Measurements from ENCODE around the gene MSRB1. TPM values are rescaled to one million over a fixed set of nuclear protein-coding genes. Genes with fewer than 3 reads are reported as not detected.

MSRB1 gene
- total and polyA plus RNA-seq, 5 donors from 2014 or later: 8.3 to 50.9 (median 27.8) TPM

DNA sequence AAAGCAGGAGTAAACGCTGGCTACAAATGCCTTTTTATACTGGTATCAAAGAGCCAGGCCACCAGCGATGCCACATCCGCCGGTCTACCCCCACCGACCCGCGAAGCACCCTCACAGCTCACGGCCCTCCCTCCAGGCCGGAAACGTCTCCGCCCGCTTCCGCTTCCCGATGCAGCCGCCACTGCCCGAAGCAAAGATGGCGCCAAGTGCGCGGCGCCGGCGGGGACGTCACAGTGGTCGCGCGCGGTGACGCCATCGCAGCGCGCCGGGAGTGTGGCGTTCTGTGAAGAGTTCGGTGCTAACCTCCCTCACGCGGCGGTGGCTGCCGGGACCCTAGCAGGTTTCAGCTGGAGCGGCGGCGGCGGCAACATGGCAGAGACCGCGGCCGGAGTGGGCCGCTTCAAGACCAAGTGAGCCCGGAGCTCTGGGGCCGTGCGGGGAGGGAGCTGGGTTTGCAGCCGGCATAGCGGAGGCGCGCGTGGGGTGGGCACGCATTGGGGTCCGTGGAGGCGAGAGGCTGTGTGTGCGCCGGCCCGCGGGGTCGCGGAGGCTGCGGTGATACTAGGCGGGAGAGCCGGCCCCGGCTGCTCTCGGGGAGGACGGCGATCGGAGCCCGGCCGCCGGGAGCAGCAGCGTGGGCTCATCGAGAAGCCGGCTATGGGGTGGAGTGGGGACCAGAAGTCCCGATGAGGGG is 28.9 kb upstream of the MSRB1 start, which contains the start of gene TBL3:
TSS of gene TBL3 (plus strand) at position 258 of the 694 bp plus-strand sequence. CDS start at position 370, 112 bp downstream.
- Histone ChIP-seq H3K9me3 (ENCODE audit: control insufficient read depth in 2 of 2, low read length in 2 of 2) (no peaks in the 10 kb centered on the region), H3K4me1 (ENCODE audit: control insufficient read depth, insufficient read depth, low read length, poor library complexity, severe bottlenecking) (peaks cover 24% of the 10 kb centered on the region), H3K27ac (ENCODE audit: insufficient read depth, low read length, poor library complexity, severe bottlenecking) (peak within 1 kb of the TSS; percentile 92), H3K27me3 (ENCODE audit: control insufficient read depth, insufficient read depth, low read length) (no peaks in the 10 kb centered on the region), H3K36me3 (ENCODE audit: control insufficient read depth, insufficient read depth, low read length) (peaks cover 21% of the 10 kb centered on the region), H3K4me3 (ENCODE audit: low read depth, low read length) (peak within 1 kb of the TSS; percentile 81)
- peak; percentile 95 to 98 (median 98) for DNase-seq
- H3K4me3 Mint-ChIP-seq: peak within 1 kb of the TSS; percentile 91 to 98 (median 96)
- no peaks in the 10 kb centered on the region for H3K9me3 Mint-ChIP-seq
- peak within 1 kb of the TSS; percentile 94 to 99 (median 98) for H3K27ac Mint-ChIP-seq
- peaks cover 14% of the 10 kb centered on the region for H3K27me3 Mint-ChIP-seq
- ATAC-seq (ENCODE audit: low read depth in 2 of 2): peak; percentile 97 to 98
- peaks cover 6% of the 10 kb centered on the region for H3K36me3 Mint-ChIP-seq
- H3K4me1 Mint-ChIP-seq: peaks cover 6 to 31% (median 11%) of the 10 kb centered on the region in 4 donors

DNA sequence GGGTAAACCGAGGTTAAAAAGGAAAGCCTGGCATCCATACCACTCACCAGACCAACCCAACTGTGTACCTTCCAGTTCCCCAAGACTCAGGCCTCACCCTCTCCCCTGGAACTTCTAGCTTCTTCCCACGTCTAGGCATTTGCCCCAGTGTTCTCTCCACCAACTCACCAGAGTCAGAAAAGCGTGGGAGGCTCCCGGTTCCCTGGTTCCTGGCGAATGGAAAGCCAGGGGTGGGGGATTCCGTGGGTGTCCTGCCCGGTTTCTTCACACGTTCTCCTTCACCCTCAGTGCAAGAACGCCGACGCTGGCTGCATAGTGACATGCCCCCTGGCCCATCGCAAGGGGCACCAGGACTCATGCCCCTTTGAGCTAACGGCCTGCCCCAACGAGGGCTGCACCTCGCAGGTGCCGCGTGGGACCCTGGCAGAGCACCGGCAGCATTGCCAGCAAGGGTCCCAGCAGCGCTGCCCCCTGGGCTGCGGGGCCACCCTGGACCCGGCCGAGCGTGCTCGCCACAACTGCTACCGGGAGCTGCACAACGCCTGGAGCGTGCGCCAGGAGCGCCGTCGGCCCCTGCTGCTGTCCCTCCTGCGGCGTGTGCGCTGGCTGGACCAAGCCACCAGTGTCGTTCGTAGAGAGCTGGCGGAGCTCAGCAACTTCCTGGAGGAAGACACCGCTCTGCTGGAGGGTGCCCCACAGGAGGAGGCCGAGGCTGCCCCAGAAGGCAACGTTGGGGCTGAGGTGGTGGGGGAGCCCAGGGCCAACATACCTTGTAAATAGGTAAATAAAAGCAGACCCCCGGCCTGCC is 25.4 kb upstream of the MSRB1 start:
- H3K36me3 Mint-ChIP-seq: peaks cover 8% of the 10 kb centered on the region
- DNase-seq (no peak), ATAC-seq (ENCODE audit: low read depth in 2 of 2) (no peak)
- H3K27ac ChIP-seq (ENCODE audit: insufficient read depth, low read length, poor library complexity, severe bottlenecking): no peak overlapping the region
- peaks cover 6 to 44% (median 23%) of the 10 kb centered on the region in 4 donors for H3K4me1 Mint-ChIP-seq
- H3K27me3 ChIP-seq (ENCODE audit: control insufficient read depth, insufficient read depth, low read length): no peaks in the 10 kb centered on the region
- peaks cover 17% of the 10 kb centered on the region for H3K27me3 Mint-ChIP-seq
- peaks cover 0 to 1% (median 0%) of the 10 kb centered on the region in 7 donors for H3K9me3 Mint-ChIP-seq
- peaks cover 44% of the 10 kb centered on the region for H3K4me1 ChIP-seq (ENCODE audit: control insufficient read depth, insufficient read depth, low read length, poor library complexity, severe bottlenecking)
- no peaks in the 10 kb centered on the region for H3K36me3 ChIP-seq (ENCODE audit: control insufficient read depth, insufficient read depth, low read length)
- H3K4me3 ChIP-seq (ENCODE audit: low read depth, low read length): no peak overlapping the region
- no peak overlapping the region for H3K27ac Mint-ChIP-seq
- no peaks in the 10 kb centered on the region for H3K9me3 ChIP-seq (ENCODE audit: control insufficient read depth in 2 of 2, low read length in 2 of 2)
- peak overlapping the region in 2 of 4 donors; percentile 35 to 82 for H3K4me3 Mint-ChIP-seq

DNA sequence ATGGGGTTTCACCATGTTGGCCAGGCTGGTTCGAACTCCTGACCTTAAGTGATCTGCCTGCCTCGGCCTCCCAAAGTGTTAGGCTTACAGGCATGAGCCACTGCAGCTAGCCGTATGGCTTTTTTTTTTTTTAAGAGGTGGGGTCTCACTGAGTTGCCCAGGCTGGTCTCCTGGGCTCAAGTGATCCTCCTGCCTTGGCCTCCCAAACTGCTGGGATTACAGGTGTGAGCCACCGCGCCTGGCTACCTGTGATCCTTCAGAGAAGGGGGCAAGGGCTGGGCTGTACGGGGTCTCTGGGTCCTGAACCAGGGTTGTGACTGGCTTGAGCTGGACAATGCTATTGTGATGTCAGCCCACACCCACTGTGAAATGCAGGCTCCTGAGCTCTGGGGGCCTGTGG is 23.5 kb upstream of the MSRB1 start, which contains the start of gene RNF151:
TSS of gene RNF151 (plus strand) at position 397 of the 400 bp plus-strand sequence. CDS start 26 bp downstream, outside the sequence.
- DNase-seq: no peak
- Histone ChIP-seq H3K4me3 (ENCODE audit: low read depth, low read length) (peak within 1 kb of the TSS; percentile 71), H3K4me1 (ENCODE audit: control insufficient read depth, insufficient read depth, low read length, poor library complexity, severe bottlenecking) (peaks cover 38% of the 10 kb centered on the region), H3K27ac (ENCODE audit: insufficient read depth, low read length, poor library complexity, severe bottlenecking) (peak within 1 kb of the TSS; percentile 98), H3K9me3 (ENCODE audit: control insufficient read depth in 2 of 2, low read length in 2 of 2) (no peaks in the 10 kb centered on the region), H3K36me3 (ENCODE audit: control insufficient read depth, insufficient read depth, low read length) (peaks cover 14% of the 10 kb centered on the region), H3K27me3 (ENCODE audit: control insufficient read depth, insufficient read depth, low read length) (no peaks in the 10 kb centered on the region)
- Mint-ChIP-seq H3K27me3 (peaks cover 6% of the 10 kb centered on the region), H3K4me1 (peaks cover 3 to 47% (median 25%) of the 10 kb centered on the region in 4 donors), H3K9me3 (peaks cover 0 to 3% (median 0%) of the 10 kb centered on the region in 7 donors), H3K36me3 (peaks cover 13% of the 10 kb centered on the region), H3K27ac (peak within 1 kb of the TSS; percentile 69 to 97 (median 97)), H3K4me3 (peak within 1 kb of the TSS; percentile 94 to 97 (median 96))
- no peak for ATAC-seq (ENCODE audit: low read depth in 2 of 2)

DNA sequence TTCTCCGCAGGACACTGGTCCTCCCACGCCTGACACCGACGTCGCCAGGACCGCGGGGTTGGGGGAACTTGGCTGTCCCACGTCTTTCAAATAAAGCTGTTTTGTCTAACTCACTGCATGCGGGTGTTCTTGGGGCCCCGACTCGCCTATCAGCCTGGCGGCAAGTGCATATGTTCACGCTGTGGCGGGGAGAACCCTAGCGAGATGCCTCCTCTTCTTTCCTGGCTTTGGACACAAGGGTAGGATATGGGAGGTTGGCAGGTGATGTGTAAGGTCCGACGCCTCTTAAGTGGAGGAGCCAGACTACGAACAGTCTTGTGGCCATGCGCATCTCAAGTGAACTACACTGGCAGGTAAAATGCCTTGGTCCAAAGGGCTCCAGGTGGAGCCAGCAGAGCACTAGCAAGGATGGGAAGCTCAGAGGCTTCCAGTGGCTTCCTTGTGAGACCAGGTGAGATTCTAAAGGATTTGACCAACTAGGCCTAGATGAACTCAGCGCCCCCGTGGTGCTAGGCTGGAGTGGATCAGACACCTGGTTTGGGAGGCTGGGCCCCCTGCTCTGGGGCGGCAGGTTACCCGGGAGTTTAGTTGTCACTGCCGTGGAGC is 22.5 kb upstream of the MSRB1 start:
- peaks cover 39% of the 10 kb centered on the region for H3K4me1 ChIP-seq (ENCODE audit: control insufficient read depth, insufficient read depth, low read length, poor library complexity, severe bottlenecking)
- ATAC-seq (ENCODE audit: low read depth in 2 of 2) (no peak), DNase-seq (peak in 2 of 3 donors; percentile 29 to 34)
- Mint-ChIP-seq H3K27me3 (peaks cover 6% of the 10 kb centered on the region), H3K27ac (peak overlapping the region; percentile 70 to 97 (median 97)), H3K4me3 (peak overlapping the region; percentile 94 to 97 (median 96)), H3K36me3 (peaks cover 18% of the 10 kb centered on the region), H3K9me3 (peaks cover 0 to 3% (median 0%) of the 10 kb centered on the region in 7 donors), H3K4me1 (peaks cover 8 to 48% (median 27%) of the 10 kb centered on the region in 4 donors)
- H3K27ac ChIP-seq (ENCODE audit: insufficient read depth, low read length, poor library complexity, severe bottlenecking): peak overlapping the region; percentile 98
- H3K36me3 ChIP-seq (ENCODE audit: control insufficient read depth, insufficient read depth, low read length): peaks cover 16% of the 10 kb centered on the region
- no peaks in the 10 kb centered on the region for H3K27me3 ChIP-seq (ENCODE audit: control insufficient read depth, insufficient read depth, low read length)
- H3K4me3 ChIP-seq (ENCODE audit: low read depth, low read length): peak overlapping the region; percentile 71
- no peaks in the 10 kb centered on the region for H3K9me3 ChIP-seq (ENCODE audit: control insufficient read depth in 2 of 2, low read length in 2 of 2)

DNA sequence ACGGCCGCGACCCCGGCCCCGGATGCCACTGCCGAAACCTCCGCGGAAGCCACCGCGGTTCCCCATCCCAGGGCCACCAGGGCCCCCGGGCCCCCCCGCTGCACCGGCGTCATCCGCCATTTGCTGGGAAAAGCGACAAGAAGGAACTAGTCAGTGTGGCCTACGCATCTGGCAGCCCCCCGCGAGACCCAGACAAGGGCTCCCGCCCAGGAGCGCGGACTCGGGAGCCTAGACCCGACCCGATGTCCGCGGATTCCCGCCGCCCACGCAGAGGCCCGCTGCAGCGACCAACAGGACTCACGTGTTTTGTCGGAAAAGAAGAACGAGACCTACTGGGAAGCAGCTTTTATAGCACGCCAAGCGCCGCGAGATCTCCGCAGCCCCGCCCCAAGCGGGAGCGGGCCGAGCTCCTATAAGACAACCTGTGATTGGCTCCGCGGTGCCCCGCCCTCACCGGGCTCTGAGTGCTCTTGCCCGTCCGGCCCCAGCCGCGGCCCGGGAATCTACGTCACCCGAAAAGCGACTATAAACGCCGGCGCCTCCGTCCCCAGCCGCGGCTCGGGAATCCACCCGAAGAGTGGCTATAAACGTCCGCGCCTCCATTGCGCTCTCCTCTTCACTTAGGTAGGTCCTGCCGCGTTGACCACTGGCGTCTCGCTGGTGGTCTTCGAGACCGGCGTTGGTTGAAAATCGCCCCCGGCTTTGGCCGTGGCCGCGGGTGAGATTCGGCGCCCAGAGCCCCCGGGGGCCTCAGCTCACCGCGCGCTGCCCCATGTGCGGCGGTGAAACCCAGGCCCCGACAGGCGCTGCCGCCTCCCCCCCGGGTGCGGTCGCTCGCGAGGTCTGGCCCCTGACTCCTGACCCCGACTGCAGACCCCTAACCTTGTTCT is 21.8 kb upstream of the MSRB1 start, which contains the start of gene RPS2:
TSS of gene RPS2 (minus strand) at position 321 of the 890 bp plus-strand sequence. CDS start at position 120, 201 bp downstream.
- ATAC-seq (ENCODE audit: low read depth in 2 of 2): peak; percentile 93 to 95

DNA sequence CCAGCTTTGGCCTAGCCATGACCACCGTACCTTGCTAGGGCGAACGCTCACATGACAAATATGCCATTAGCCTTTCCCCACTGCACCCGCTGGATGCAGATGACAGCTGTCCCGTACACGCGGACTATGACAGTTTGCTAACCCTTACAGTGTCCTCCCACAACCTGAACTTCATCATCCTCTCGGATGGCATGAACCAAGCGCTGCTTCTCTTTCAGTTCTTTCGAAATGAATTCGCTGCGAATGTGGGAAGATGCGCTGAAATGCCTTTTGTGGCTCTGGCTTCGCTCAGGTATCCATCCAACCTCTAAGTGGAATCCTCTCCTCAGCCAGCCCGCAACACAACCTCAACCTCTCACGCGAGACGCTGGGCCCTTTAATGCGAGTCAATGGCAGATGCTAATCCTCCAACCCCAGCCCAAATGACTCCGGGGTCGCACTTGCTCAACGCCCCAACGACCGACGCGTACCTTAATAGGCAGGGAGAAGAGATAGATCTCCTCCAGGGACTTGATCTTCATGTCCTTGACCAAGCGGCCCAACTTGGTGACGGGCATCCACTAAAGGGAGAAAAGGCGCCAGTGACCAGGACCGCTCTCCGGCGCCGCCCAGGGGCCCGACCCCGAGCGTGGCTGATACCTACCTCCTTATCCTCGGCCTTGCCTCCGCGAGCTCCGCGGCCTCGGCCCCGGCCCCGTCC is 21.0 kb upstream of the MSRB1 start:
- H3K9me3 Mint-ChIP-seq: peaks cover 0 to 4% (median 0%) of the 10 kb centered on the region in 7 donors
- H3K4me3 Mint-ChIP-seq: peak overlapping the region; percentile 94 to 97 (median 96)
- peaks cover 6% of the 10 kb centered on the region for H3K27me3 Mint-ChIP-seq
- peak in 1 of 2 donors; percentile 6 for ATAC-seq (ENCODE audit: low read depth in 2 of 2)
- peaks cover 18% of the 10 kb centered on the region for H3K36me3 Mint-ChIP-seq
- H3K4me1 Mint-ChIP-seq: peaks cover 11 to 55% (median 32%) of the 10 kb centered on the region in 4 donors
- Histone ChIP-seq H3K9me3 (ENCODE audit: control insufficient read depth in 2 of 2, low read length in 2 of 2) (no peaks in the 10 kb centered on the region), H3K36me3 (ENCODE audit: control insufficient read depth, insufficient read depth, low read length) (peaks cover 16% of the 10 kb centered on the region), H3K27me3 (ENCODE audit: control insufficient read depth, insufficient read depth, low read length) (no peaks in the 10 kb centered on the region), H3K4me3 (ENCODE audit: low read depth, low read length) (peak overlapping the region; percentile 74), H3K27ac (ENCODE audit: insufficient read depth, low read length, poor library complexity, severe bottlenecking) (peak overlapping the region; percentile 98), H3K4me1 (ENCODE audit: control insufficient read depth, insufficient read depth, low read length, poor library complexity, severe bottlenecking) (peaks cover 52% of the 10 kb centered on the region)
- DNase-seq: peak in 2 of 3 donors; percentile 23 to 49
- peak overlapping the region; percentile 95 to 98 (median 97) for H3K27ac Mint-ChIP-seq

More for the DNA sequence above, 21.8 kb upstream of the MSRB1 start, which contains the start of gene RPS2:
- Histone ChIP-seq H3K27ac (ENCODE audit: insufficient read depth, low read length, poor library complexity, severe bottlenecking) (peak within 1 kb of the TSS; percentile 98), H3K4me3 (ENCODE audit: low read depth, low read length) (peak within 1 kb of the TSS; percentile 74), H3K4me1 (ENCODE audit: control insufficient read depth, insufficient read depth, low read length, poor library complexity, severe bottlenecking) (peaks cover 46% of the 10 kb centered on the region), H3K27me3 (ENCODE audit: control insufficient read depth, insufficient read depth, low read length) (no peaks in the 10 kb centered on the region), H3K36me3 (ENCODE audit: control insufficient read depth, insufficient read depth, low read length) (peaks cover 16% of the 10 kb centered on the region), H3K9me3 (ENCODE audit: control insufficient read depth in 2 of 2, low read length in 2 of 2) (no peaks in the 10 kb centered on the region)
- Mint-ChIP-seq H3K27me3 (peaks cover 6% of the 10 kb centered on the region), H3K4me3 (peak within 1 kb of the TSS; percentile 94 to 97 (median 96)), H3K27ac (peak within 1 kb of the TSS; percentile 97 to 98 (median 97)), H3K36me3 (peaks cover 18% of the 10 kb centered on the region), H3K4me1 (peaks cover 11 to 50% (median 32%) of the 10 kb centered on the region in 4 donors), H3K9me3 (peaks cover 0 to 4% (median 0%) of the 10 kb centered on the region in 7 donors)
- DNase-seq: peak; percentile 98 to 99 (median 99)

Data from CD4-positive, CD25-positive, alpha-beta regulatory T cell (primary cell).